Body of pancreas (tissue), 4 donors: ENCODE results near the gene PSD2.

Experiments
- POLR2A ChIP-seq, 3 donors: fragments of 450-650 bp; IDR thresholded peaks; one replicate each; pipeline ENCODE4 v1.6.1; 2016; ENCODE audit warnings: antibody characterized with exemption in 3 of 3, mild to moderate bottlenecking in 2 of 3
- TF ChIP-seq, protein P1 (sequence below), 7 experiments: fragments of 450-650 bp in 4 of 7; fragments of 200-600 bp in 3 of 7; sonication (generic) in 3 of 7; IDR thresholded peaks; one replicate each; pipeline ENCODE4 v1.5.1; 2016 to 2019; ENCODE audit warnings: antibody characterized with exemption in 7 of 7

DNA sequence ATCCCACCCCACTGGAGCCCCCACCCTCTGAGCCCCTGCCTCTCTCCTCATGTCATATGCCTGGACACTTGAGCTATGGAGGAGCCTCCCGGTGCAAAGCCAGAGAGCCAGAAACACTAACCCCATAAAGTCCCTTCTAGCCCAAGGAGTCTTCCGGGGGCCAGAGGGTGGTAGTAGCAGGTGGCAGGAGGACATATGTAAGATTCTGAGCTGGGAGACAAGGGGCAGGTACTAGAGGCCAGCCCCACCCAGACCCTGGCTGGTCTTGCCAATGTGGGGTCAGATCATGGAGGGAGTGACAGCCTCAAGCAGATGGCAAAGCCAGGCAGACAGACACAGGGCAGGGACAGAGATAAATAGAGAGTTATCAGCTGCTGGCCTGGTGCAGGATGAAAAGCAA, 63.4 kb downstream of the PSD2 start:
- TF ChIP-seq, protein P1, sequence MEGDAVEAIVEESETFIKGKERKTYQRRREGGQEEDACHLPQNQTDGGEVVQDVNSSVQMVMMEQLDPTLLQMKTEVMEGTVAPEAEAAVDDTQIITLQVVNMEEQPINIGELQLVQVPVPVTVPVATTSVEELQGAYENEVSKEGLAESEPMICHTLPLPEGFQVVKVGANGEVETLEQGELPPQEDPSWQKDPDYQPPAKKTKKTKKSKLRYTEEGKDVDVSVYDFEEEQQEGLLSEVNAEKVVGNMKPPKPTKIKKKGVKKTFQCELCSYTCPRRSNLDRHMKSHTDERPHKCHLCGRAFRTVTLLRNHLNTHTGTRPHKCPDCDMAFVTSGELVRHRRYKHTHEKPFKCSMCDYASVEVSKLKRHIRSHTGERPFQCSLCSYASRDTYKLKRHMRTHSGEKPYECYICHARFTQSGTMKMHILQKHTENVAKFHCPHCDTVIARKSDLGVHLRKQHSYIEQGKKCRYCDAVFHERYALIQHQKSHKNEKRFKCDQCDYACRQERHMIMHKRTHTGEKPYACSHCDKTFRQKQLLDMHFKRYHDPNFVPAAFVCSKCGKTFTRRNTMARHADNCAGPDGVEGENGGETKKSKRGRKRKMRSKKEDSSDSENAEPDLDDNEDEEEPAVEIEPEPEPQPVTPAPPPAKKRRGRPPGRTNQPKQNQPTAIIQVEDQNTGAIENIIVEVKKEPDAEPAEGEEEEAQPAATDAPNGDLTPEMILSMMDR (IDR thresholded peaks at IDR 0.05): no peak
- TF ChIP-seq POLR2A (IDR thresholded peaks at IDR 0.05): no peak
